Measurements from ENCODE around the gene ZMAT5.

DNA sequence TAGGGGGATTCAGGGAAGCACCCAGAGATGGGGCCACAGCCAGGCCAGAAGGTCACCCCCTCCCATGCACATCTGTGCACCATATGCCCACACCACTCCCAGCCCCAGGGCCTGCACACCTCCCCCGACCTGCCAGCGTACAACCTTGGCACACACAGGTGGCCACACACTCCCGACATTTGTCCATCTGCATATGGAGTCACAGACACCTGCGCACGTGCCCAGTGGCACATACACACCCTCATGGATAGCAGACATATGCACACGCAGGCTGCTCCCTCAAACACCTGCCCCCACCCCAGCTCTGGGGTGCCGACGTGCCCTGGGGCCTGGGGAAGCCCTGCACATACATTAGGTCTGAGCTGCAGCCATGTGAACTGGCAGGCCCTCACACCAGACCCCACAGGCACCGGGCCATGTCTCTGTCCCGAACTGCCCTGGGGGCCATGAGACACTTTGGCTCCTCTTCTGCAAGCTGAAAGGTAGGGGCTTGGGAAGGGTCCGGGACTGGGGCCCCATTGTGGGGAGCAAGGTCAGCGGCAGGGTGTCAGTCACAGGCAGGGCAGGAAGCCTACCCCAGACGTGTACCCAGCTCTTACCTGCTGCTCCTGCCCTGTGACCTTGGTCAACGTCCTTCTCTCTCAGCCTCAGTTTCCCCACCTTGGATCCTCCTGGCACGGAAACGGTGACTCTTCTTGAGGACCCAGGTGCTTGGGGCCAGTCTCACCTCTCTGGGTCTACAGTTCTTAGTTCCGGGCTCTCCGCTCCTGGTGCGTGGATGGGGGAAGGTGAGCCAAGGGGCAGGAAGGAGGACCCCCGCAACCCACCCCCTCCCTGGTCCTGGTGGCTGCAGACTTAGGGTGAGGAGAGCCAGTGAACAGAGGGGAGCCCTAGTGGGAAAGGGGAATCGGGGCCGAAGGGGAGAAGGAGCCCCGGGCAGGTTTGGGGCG, 47.6 kb downstream of the ZMAT5 start:
- TF ChIP-seq ZFP30 (CRISPR knock-in tag; IDR thresholded peaks at IDR 0.05) (no peak), ARNTL (CRISPR knock-in tag; IDR thresholded peaks at IDR 0.05; ENCODE audit: borderline replicate concordance, low read depth) (no peak), ESRRG (CRISPR knock-in tag; IDR thresholded peaks at IDR 0.05) (no peak), ZNF70 (CRISPR knock-in tag; IDR thresholded peaks at IDR 0.05) (no peak), SNAI2 (CRISPR knock-in tag; IDR thresholded peaks at IDR 0.05) (no peak), RARB (CRISPR knock-in tag; IDR thresholded peaks at IDR 0.05) (no peak), CSDC2 (CRISPR knock-in tag; IDR thresholded peaks at IDR 0.05) (no peak)
- TF ChIP-seq, protein P1, sequence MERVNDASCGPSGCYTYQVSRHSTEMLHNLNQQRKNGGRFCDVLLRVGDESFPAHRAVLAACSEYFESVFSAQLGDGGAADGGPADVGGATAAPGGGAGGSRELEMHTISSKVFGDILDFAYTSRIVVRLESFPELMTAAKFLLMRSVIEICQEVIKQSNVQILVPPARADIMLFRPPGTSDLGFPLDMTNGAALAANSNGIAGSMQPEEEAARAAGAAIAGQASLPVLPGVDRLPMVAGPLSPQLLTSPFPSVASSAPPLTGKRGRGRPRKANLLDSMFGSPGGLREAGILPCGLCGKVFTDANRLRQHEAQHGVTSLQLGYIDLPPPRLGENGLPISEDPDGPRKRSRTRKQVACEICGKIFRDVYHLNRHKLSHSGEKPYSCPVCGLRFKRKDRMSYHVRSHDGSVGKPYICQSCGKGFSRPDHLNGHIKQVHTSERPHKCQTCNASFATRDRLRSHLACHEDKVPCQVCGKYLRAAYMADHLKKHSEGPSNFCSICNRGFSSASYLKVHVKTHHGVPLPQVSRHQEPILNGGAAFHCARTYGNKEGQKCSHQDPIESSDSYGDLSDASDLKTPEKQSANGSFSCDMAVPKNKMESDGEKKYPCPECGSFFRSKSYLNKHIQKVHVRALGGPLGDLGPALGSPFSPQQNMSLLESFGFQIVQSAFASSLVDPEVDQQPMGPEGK (CRISPR knock-in tag; IDR thresholded peaks at IDR 0.05; ENCODE audit: borderline replicate concordance) = no peak
- TF ChIP-seq, protein P2, sequence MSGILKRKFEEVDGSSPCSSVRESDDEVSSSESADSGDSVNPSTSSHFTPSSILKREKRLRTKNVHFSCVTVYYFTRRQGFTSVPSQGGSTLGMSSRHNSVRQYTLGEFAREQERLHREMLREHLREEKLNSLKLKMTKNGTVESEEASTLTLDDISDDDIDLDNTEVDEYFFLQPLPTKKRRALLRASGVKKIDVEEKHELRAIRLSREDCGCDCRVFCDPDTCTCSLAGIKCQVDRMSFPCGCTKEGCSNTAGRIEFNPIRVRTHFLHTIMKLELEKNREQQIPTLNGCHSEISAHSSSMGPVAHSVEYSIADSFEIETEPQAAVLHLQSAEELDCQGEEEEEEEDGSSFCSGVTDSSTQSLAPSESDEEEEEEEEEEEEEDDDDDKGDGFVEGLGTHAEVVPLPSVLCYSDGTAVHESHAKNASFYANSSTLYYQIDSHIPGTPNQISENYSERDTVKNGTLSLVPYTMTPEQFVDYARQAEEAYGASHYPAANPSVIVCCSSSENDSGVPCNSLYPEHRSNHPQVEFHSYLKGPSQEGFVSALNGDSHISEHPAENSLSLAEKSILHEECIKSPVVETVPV (CRISPR knock-in tag; IDR thresholded peaks at IDR 0.05) = no peak
- TF ChIP-seq, protein P3, sequence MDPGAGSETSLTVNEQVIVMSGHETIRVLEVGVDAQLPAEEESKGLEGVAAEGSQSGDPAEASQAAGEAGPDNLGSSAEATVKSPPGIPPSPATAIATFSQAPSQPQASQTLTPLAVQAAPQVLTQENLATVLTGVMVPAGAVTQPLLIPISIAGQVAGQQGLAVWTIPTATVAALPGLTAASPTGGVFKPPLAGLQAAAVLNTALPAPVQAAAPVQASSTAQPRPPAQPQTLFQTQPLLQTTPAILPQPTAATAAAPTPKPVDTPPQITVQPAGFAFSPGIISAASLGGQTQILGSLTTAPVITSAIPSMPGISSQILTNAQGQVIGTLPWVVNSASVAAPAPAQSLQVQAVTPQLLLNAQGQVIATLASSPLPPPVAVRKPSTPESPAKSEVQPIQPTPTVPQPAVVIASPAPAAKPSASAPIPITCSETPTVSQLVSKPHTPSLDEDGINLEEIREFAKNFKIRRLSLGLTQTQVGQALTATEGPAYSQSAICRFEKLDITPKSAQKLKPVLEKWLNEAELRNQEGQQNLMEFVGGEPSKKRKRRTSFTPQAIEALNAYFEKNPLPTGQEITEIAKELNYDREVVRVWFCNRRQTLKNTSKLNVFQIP (CRISPR knock-in tag; IDR thresholded peaks at IDR 0.05; ENCODE audit: borderline replicate concordance, low read depth) = no peak
- TF ChIP-seq, protein P4, sequence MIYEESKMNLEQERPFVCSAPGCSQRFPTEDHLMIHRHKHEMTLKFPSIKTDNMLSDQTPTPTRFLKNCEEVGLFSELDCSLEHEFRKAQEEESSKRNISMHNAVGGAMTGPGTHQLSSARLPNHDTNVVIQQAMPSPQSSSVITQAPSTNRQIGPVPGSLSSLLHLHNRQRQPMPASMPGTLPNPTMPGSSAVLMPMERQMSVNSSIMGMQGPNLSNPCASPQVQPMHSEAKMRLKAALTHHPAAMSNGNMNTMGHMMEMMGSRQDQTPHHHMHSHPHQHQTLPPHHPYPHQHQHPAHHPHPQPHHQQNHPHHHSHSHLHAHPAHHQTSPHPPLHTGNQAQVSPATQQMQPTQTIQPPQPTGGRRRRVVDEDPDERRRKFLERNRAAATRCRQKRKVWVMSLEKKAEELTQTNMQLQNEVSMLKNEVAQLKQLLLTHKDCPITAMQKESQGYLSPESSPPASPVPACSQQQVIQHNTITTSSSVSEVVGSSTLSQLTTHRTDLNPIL (CRISPR knock-in tag; IDR thresholded peaks at IDR 0.05; ENCODE audit: low read depth) = no peak
- TF ChIP-seq, protein P5, sequence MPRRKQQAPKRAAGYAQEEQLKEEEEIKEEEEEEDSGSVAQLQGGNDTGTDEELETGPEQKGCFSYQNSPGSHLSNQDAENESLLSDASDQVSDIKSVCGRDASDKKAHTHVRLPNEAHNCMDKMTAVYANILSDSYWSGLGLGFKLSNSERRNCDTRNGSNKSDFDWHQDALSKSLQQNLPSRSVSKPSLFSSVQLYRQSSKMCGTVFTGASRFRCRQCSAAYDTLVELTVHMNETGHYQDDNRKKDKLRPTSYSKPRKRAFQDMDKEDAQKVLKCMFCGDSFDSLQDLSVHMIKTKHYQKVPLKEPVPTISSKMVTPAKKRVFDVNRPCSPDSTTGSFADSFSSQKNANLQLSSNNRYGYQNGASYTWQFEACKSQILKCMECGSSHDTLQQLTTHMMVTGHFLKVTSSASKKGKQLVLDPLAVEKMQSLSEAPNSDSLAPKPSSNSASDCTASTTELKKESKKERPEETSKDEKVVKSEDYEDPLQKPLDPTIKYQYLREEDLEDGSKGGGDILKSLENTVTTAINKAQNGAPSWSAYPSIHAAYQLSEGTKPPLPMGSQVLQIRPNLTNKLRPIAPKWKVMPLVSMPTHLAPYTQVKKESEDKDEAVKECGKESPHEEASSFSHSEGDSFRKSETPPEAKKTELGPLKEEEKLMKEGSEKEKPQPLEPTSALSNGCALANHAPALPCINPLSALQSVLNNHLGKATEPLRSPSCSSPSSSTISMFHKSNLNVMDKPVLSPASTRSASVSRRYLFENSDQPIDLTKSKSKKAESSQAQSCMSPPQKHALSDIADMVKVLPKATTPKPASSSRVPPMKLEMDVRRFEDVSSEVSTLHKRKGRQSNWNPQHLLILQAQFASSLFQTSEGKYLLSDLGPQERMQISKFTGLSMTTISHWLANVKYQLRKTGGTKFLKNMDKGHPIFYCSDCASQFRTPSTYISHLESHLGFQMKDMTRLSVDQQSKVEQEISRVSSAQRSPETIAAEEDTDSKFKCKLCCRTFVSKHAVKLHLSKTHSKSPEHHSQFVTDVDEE (CRISPR knock-in tag; IDR thresholded peaks at IDR 0.05) = no peak

Measured in SK-N-SH treated with all-trans-retinoic acid at 6 μM for 48 hours (cell line).